ENCODE measurements around the gene PLEKHG1. TPM values are rescaled to one million over a fixed set of nuclear protein-coding genes. Genes with fewer than 3 reads are reported as not detected.

Gene PLEKHG1
- total and polyA plus RNA-seq, 7 donors = 4.2 to 13.2 (median 9.4) TPM

DNA sequence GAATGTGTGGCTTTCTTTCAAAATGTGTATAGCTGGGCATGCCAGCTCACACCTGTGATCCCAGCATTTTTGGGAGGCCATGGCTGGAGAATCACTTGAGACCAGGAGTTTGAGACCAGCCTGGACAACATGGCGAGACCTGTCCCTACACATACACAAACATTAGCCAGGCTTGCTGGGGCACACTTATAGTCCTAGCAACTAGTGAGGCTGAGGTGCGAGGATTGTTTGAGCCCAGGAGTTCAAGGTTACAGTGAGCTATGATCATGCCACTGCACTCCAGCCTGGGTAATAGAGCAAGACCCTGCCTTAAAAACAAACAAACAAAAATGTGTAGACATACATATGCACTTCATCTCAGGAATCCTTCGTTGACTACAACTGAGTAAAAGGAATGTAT lies 31.1 kb upstream of the PLEKHG1 start:
- Histone ChIP-seq H3K4me1 (no peaks in the 10 kb centered on the region), H3K36me3 (no peaks in the 10 kb centered on the region), H3K4me3 (no peak overlapping the region), H3K9me3 (no peaks in the 10 kb centered on the region), H3K27me3 (no peaks in the 10 kb centered on the region), H3K27ac (no peak overlapping the region)
- no peak for DNase-seq
- 54 to 83% methylated on average over 3 of the region's 3 CpGs for WGBS, 2 donors
- TF ChIP-seq POLR2AphosphoS5 (IDR thresholded peaks at IDR 0.05) (no peak), EP300 (IDR thresholded peaks at IDR 0.05) (no peak), POLR2A (IDR thresholded peaks at IDR 0.05) (no peak)
- TF ChIP-seq, protein P1, sequence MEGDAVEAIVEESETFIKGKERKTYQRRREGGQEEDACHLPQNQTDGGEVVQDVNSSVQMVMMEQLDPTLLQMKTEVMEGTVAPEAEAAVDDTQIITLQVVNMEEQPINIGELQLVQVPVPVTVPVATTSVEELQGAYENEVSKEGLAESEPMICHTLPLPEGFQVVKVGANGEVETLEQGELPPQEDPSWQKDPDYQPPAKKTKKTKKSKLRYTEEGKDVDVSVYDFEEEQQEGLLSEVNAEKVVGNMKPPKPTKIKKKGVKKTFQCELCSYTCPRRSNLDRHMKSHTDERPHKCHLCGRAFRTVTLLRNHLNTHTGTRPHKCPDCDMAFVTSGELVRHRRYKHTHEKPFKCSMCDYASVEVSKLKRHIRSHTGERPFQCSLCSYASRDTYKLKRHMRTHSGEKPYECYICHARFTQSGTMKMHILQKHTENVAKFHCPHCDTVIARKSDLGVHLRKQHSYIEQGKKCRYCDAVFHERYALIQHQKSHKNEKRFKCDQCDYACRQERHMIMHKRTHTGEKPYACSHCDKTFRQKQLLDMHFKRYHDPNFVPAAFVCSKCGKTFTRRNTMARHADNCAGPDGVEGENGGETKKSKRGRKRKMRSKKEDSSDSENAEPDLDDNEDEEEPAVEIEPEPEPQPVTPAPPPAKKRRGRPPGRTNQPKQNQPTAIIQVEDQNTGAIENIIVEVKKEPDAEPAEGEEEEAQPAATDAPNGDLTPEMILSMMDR (IDR thresholded peaks at IDR 0.05) = no peak
- intact Hi-C loops (cut with DNase I) = no loop called here

DNA sequence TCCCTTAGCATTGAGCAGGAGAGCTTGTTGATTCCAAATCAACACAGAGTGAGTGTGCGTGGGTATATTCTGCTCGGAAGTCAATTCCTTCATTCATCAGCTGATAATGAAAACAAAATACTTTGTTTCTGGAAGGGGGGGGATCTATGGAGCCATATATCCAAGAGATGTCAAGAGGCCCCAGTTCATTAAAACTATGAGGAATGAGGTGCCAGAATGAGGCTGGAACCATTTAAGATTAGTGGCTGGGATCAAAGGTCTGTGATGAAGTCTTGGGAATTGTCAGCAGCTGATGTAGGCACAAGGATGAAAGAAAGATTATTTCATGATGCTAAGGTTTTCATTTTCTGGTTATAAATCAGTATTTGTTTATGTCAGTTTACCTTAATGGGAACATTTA lies 30.5 kb upstream of the PLEKHG1 start:
- no peak overlapping the region for H3K27ac ChIP-seq
- TF ChIP-seq POLR2AphosphoS5 (IDR thresholded peaks at IDR 0.05) (no peak), EP300 (IDR thresholded peaks at IDR 0.05) (no peak)
- H3K4me1 ChIP-seq = no peaks in the 10 kb centered on the region
- 50 to 76% methylated on average over 2 of the region's 2 CpGs for WGBS, 2 donors
- no peaks in the 10 kb centered on the region for H3K27me3 ChIP-seq
- H3K36me3 ChIP-seq = no peaks in the 10 kb centered on the region
- DNase-seq = no peak
- intact Hi-C loops (cut with DNase I) = no loop called here
- no peak overlapping the region for H3K4me3 ChIP-seq
- H3K9me3 ChIP-seq = no peaks in the 10 kb centered on the region

DNA sequence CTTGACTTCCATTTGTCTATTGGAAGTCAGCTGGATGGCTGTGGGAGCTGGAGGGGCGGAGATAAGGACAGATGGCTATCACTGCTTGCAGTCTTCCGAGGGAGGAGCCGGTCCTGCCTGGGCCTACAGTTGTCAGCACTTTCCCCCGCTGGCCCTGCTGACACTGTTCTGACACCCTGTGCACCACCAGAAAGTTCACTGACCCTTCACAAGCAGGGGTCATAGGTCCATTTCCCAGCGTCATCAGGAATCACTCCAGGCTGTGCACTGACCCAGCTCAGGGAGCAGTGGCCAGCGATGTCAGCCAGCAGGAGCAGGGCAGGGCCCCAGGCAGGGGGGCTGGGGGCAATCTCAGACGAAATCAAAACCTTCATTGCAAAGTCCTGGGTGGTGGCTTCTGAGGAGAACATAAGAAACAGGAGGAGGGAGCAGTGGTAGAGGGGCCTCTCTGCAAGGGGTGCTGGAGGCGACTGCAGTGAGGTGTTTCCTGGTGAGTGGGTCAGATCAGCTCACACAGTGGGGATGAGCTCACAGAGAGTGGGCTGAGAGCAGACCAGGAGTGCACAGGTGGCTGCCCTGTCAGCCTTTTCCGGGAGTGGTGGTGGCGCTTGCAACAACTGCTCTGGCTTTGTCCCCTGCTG lies 26.5 kb upstream of the PLEKHG1 start:
- no peak for DNase-seq
- Histone ChIP-seq H3K4me3 (no peak overlapping the region), H3K4me1 (no peaks in the 10 kb centered on the region), H3K36me3 (no peaks in the 10 kb centered on the region), H3K27me3 (no peaks in the 10 kb centered on the region), H3K9me3 (no peaks in the 10 kb centered on the region), H3K27ac (no peak overlapping the region)
- intact Hi-C loops (cut with DNase I) = no loop called here
- WGBS, 2 donors = 61 to 80% methylated on average over 10 of the region's 10 CpGs
- TF ChIP-seq EP300 (IDR thresholded peaks at IDR 0.05) (no peak), POLR2A (IDR thresholded peaks at IDR 0.05) (no peak), POLR2AphosphoS5 (IDR thresholded peaks at IDR 0.05) (no peak)
- TF ChIP-seq, protein P1 (IDR thresholded peaks at IDR 0.05) = no peak

DNA sequence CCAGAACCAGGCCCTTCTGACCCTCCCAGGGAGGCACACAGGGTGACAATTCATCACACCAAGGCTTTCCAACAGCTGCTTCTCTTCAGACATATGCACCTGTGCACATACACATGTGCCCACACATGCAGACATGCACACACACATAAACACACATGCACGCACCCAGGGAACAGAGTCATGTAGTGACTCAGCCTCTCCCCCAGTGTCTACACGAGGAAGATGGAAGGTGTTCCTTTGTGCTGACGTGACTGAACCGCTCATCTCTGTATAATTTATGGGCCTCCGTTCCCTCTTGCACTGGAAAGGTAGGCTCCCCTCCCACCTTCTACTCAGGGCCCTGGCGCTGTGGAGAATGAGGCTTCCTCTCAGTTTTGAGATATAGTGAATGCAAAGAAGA lies 23.8 kb upstream of the PLEKHG1 start:
- Histone ChIP-seq H3K4me3 (no peak overlapping the region), H3K4me1 (no peaks in the 10 kb centered on the region), H3K36me3 (no peaks in the 10 kb centered on the region), H3K27ac (no peak overlapping the region), H3K27me3 (no peaks in the 10 kb centered on the region), H3K9me3 (no peaks in the 10 kb centered on the region)
- intact Hi-C loops (cut with DNase I) = no loop called here
- no peak for TF ChIP-seq POLR2A (IDR thresholded peaks at IDR 0.05)
- TF ChIP-seq, protein P1 (IDR thresholded peaks at IDR 0.05) = no peak
- TF ChIP-seq POLR2AphosphoS5 (IDR thresholded peaks at IDR 0.05) = no peak
- TF ChIP-seq EP300 (IDR thresholded peaks at IDR 0.05) = no peak
- no peak for DNase-seq
- WGBS, 2 donors = 74 to 90% methylated on average over 6 of the region's 6 CpGs

DNA sequence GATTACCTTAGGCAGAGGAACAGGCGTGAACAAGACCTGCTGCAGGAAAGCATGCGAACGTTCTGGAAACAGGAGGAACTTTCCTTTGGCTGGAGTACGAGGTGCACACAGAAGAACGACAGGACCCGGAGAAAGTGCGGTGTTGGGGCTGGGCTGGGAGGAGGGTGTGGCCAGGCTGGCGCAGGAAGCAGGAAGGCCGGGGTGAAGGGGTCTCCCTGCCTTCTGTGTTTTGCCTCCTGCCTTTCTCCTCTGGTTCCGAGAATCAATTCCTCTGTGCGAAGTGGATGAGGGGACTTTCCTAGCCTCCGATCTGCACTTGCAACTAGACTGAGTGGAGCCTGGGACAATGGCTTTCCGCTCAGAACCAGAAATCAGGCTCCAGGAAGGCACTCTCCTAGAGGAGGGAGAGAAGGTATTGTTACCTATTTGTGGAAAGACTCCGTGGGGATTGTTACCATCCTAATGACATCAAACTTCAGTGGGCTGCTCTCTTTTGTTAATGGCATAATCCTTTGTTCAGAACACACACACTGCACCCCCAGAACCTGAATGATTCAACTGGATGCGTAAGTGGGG lies 22.9 kb upstream of the PLEKHG1 start:
- H3K36me3 ChIP-seq = no peaks in the 10 kb centered on the region
- no peak overlapping the region for H3K27ac ChIP-seq
- H3K27me3 ChIP-seq = no peaks in the 10 kb centered on the region
- H3K4me1 ChIP-seq = no peaks in the 10 kb centered on the region
- H3K4me3 ChIP-seq = no peak overlapping the region
- no peak for DNase-seq
- TF ChIP-seq EP300 (IDR thresholded peaks at IDR 0.05) = no peak
- no peak for TF ChIP-seq POLR2AphosphoS5 (IDR thresholded peaks at IDR 0.05)
- no peak for TF ChIP-seq POLR2A (IDR thresholded peaks at IDR 0.05)
- TF ChIP-seq, protein P1 (IDR thresholded peaks at IDR 0.05) = no peak
- intact Hi-C loops (cut with DNase I) = no loop called here
- 85 to 92% methylated on average over 15 of the region's 15 CpGs for WGBS, 2 donors
- no peaks in the 10 kb centered on the region for H3K9me3 ChIP-seq

Measured in sigmoid colon (tissue), 7 donors.